Stimulated activated naive CD4-positive, alpha-beta T cell treated with Interleukin-2 at 50 U/mL for 16 hours (primary cell): ENCODE measurements around the gene DCC.

Experiments used
- DNase-seq: peaks from one replicate; lab custom pipeline; 2025; lab: John Stamatoyannopoulos, UW

Gene DCC

GRCh38 chr18:52504589-52504988 lies 164.6 kb downstream of the DCC start:
- DNase-seq: no peak

- DNase-seq: no peak
Measured at GRCh38 chr18:52510139-52510538, 170.1 kb downstream of the DCC start.

GRCh38 chr18:52518086-52518485 lies 178.1 kb downstream of the DCC start:
- no peak for DNase-seq

GRCh38 chr18:52519021-52519420 lies 179.0 kb downstream of the DCC start:
- DNase-seq: no peak

- no peak for DNase-seq
Measured at GRCh38 chr18:52523566-52523965, 183.6 kb downstream of the DCC start.

- no peak for DNase-seq
Measured at GRCh38 chr18:52531836-52532235, 191.8 kb downstream of the DCC start.

- DNase-seq: no peak
Measured at GRCh38 chr18:52536039-52536438, 196.0 kb downstream of the DCC start.

- no peak for DNase-seq
Measured at GRCh38 chr18:52537261-52537660, 197.3 kb downstream of the DCC start.

- no peak for DNase-seq
Measured at GRCh38 chr18:52541056-52541455, 201.1 kb downstream of the DCC start.

- DNase-seq: no peak
Measured at GRCh38 chr18:52544086-52544485, 204.1 kb downstream of the DCC start.

- DNase-seq: no peak
Measured at GRCh38 chr18:52546686-52547346, 206.8 kb downstream of the DCC start.

- DNase-seq: no peak
Measured at GRCh38 chr18:52553441-52553840, 213.4 kb downstream of the DCC start.

GRCh38 chr18:52554180-52554579 lies 214.2 kb downstream of the DCC start:
- no peak for DNase-seq

GRCh38 chr18:52567360-52567759 lies 227.4 kb downstream of the DCC start:
- no peak for DNase-seq

- no peak for DNase-seq
Measured at GRCh38 chr18:52569492-52569891, 229.5 kb downstream of the DCC start.

GRCh38 chr18:52570975-52571374 lies 231.0 kb downstream of the DCC start:
- DNase-seq: no peak

GRCh38 chr18:52572036-52573000 lies 232.3 kb downstream of the DCC start:
- DNase-seq: no peak

GRCh38 chr18:52577795-52578194 lies 237.8 kb downstream of the DCC start:
- DNase-seq: no peak

- DNase-seq: no peak
Measured at GRCh38 chr18:52582061-52582460, 242.1 kb downstream of the DCC start.

- DNase-seq: no peak
Measured at GRCh38 chr18:52582516-52582915, 242.5 kb downstream of the DCC start.

GRCh38 chr18:52588931-52589330 lies 248.9 kb downstream of the DCC start:
- DNase-seq: no peak

GRCh38 chr18:52596748-52597435 lies 256.9 kb downstream of the DCC start:
- DNase-seq: no peak

- DNase-seq: no peak
Measured at GRCh38 chr18:52598921-52599320, 258.9 kb downstream of the DCC start.
